OCI-LY7 (cell line): ENCODE data around the gene SLC38A3.

Source experiments
- CTCF ChIP-seq: fragments of 200-600 bp; sonication (generic); conservative IDR thresholded peaks from 2 replicates; pipeline ENCODE4 v1.5.1; 2014; ENCODE audit warnings: mild to moderate bottlenecking, antibody characterized with exemption, low read length, moderate library complexity, mixed read lengths
- EZH2phosphoT487 ChIP-seq: fragments of 200-600 bp; sonication (generic); IDR thresholded peaks from 2 replicates; pipeline ENCODE4 v1.6.1; 2018; ENCODE audit warnings: low read depth, borderline replicate concordance, mild to moderate bottlenecking, mixed run types, antibody characterized with exemption, low read length, moderate library complexity, mixed read lengths

- no peak for TF ChIP-seq CTCF
- TF ChIP-seq EZH2phosphoT487 = no peak
Observed at GRCh38 chr3:50264383-50264963, 59.4 kb downstream of the SLC38A3 start.
